ENCODE measurements around the gene C5orf52.
"Not testable (repeated sequence)": the region's sequence is repeated elsewhere in the genome, so short reads cannot be mapped to it uniquely, and the experiment has no call there.

C5orf52 gene

GRCh38 chr5:157689942-157690689, 18.8 kb downstream of the C5orf52 start:
- in situ Hi-C loops (cut with HindIII; ENCODE audit: low sequenced_read_pairs) = no loop called here
- no peak for DNase-seq (ENCODE audit: low read depth)
- no peak overlapping the region for H3K4me3 ChIP-seq (ENCODE audit: low read depth, low read length)
- TF ChIP-seq CTCF (IDR thresholded peaks at IDR 0.05; ENCODE audit: low read depth, low read length, missing control alignments) = no peak

- no peak for DNase-seq (ENCODE audit: low read depth)
- TF ChIP-seq CTCF (IDR thresholded peaks at IDR 0.05; ENCODE audit: low read depth, low read length, missing control alignments) = no peak
- H3K4me3 ChIP-seq (ENCODE audit: low read depth, low read length) = no peak overlapping the region
- in situ Hi-C loops (cut with HindIII; ENCODE audit: low sequenced_read_pairs) = no loop called here
Measured at GRCh38 chr5:157690690-157691433, 19.5 kb downstream of the C5orf52 start.

GRCh38 chr5:157693816-157694215, 22.5 kb downstream of the C5orf52 start:
- in situ Hi-C loops (cut with HindIII; ENCODE audit: low sequenced_read_pairs); H3K4me3 ChIP-seq (ENCODE audit: low read depth, low read length); DNase-seq (ENCODE audit: low read depth): not testable (repeated sequence)

- in situ Hi-C loops (cut with HindIII; ENCODE audit: low sequenced_read_pairs); H3K4me3 ChIP-seq (ENCODE audit: low read depth, low read length); DNase-seq (ENCODE audit: low read depth): not testable (repeated sequence)
Measured at GRCh38 chr5:157696154-157696553, 24.8 kb downstream of the C5orf52 start.

GRCh38 chr5:157698674-157699073, 27.3 kb downstream of the C5orf52 start:
- H3K4me3 ChIP-seq (ENCODE audit: low read depth, low read length); DNase-seq (ENCODE audit: low read depth); in situ Hi-C loops (cut with HindIII; ENCODE audit: low sequenced_read_pairs): not testable (repeated sequence)

GRCh38 chr5:157703736-157704135, 32.4 kb downstream of the C5orf52 start:
- DNase-seq (ENCODE audit: low read depth) = no peak
- no peak overlapping the region for H3K4me3 ChIP-seq (ENCODE audit: low read depth, low read length)
- in situ Hi-C loops (cut with HindIII; ENCODE audit: low sequenced_read_pairs) = no loop called here
- TF ChIP-seq CTCF (IDR thresholded peaks at IDR 0.05; ENCODE audit: low read depth, low read length, missing control alignments) = no peak

GRCh38 chr5:157708866-157709265, 37.5 kb downstream of the C5orf52 start:
- peak; percentile 44 for DNase-seq (ENCODE audit: low read depth)
- in situ Hi-C loops (cut with HindIII; ENCODE audit: low sequenced_read_pairs) = no loop called here
- H3K4me3 ChIP-seq (ENCODE audit: low read depth, low read length) = no peak overlapping the region
- TF ChIP-seq CTCF (IDR thresholded peaks at IDR 0.05; ENCODE audit: low read depth, low read length, missing control alignments) = no peak

GRCh38 chr5:157709346-157709745, 38.0 kb downstream of the C5orf52 start:
- TF ChIP-seq CTCF (IDR thresholded peaks at IDR 0.05; ENCODE audit: low read depth, low read length, missing control alignments) = no peak
- DNase-seq (ENCODE audit: low read depth) = no peak
- H3K4me3 ChIP-seq (ENCODE audit: low read depth, low read length) = no peak overlapping the region
- in situ Hi-C loops (cut with HindIII; ENCODE audit: low sequenced_read_pairs) = no loop called here
